Gastroesophageal sphincter (tissue), 3 donors: ENCODE data around the gene MFNG.
"Not testable (repeated sequence)": the region's sequence is repeated elsewhere in the genome, so short reads cannot be mapped to it uniquely, and the experiment has no call there.

Experiments used
- CTCF ChIP-seq, 4 experiments: fragments of 200-600 bp in 2 of 4; fragments of 450-650 bp in 2 of 4; sonication (generic) in 1 of 4; IDR thresholded peaks; one replicate each; pipeline ENCODE4 v1.5.1; 2017 to 2019; ENCODE audit warnings: antibody characterized with exemption in 4 of 4, mild to moderate bottlenecking in 2 of 4, moderate library complexity in 2 of 4
- POLR2A ChIP-seq, 2 donors: fragments of 450-650 bp; IDR thresholded peaks; one replicate each; pipeline ENCODE4 v1.6.1; 2017; ENCODE audit warnings: antibody characterized with exemption in 2 of 2, mild to moderate bottlenecking in 2 of 2, moderate library complexity in 1 of 2
- POLR2AphosphoS5 ChIP-seq: sonication (generic); formaldehyde crosslinking; IDR thresholded peaks from one replicate; pipeline ENCODE4 v1.6.1; 2017; ENCODE audit warnings: antibody characterized with exemption

DNA sequence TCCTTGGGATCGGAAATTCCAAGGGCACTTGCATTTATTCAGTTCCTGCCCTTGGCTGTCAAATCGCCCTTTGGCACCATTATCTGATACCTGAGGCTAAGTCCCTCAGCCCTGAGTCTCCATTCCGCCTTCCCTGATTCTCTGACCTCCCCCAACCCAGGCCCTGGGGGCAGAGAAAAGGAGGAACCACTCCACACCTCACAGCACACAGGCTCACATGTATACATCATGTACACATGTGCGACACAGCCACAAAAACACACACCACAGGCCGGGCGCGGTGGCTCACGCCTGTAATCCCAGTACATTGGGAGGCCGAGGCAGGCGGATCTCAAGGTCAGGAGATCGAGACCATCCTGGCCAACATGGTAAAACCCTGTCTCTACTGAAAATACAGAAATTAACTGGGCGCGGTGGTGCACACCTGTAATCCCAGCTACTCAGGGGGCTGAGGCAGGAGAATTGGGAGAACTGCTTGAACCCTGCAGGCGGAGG lies 17.9 kb downstream of the MFNG start:
- TF ChIP-seq POLR2A (IDR thresholded peaks at IDR 0.05); CTCF (IDR thresholded peaks at IDR 0.05); POLR2AphosphoS5: not testable (repeated sequence)
